MM.1S (cell line): ENCODE data around the gene DLGAP1.

Source experiments
- DNase-seq: peaks from one replicate; pipeline ENCODE4 v3.0.0-alpha.2; 2015
- H2AFZ ChIP-seq: fragments of 300-600 bp; sonication (generic); 2 replicates; pipeline ENCODE4 v1.6.0; 2016; ENCODE audit warnings: antibody characterized with exemption, low read length
- H3F3A ChIP-seq: fragments of 300-600 bp; sonication (generic); 2 replicates; pipeline ENCODE4 v1.6.1; 2016; ENCODE audit warnings: mild to moderate bottlenecking, antibody characterized with exemption, low read length, moderate library complexity, mixed read lengths; ENCODE audit not compliant: insufficient read depth
- H3K27ac ChIP-seq: fragments of 300-600 bp; sonication (generic); 2 replicates; pipeline ENCODE4 v1.5.1; 2016; ENCODE audit warnings: mild to moderate bottlenecking, low read length
- H3K27me3 ChIP-seq: fragments of 300-600 bp; sonication (generic); replicated peaks from 2 replicates; pipeline ENCODE4 v1.6.0; 2016; ENCODE audit warnings: low read length; ENCODE audit not compliant: insufficient read depth
- H3K36me3 ChIP-seq: fragments of 300-600 bp; sonication (generic); replicated peaks from 2 replicates; pipeline ENCODE4 v1.6.1; 2016; ENCODE audit warnings: mild to moderate bottlenecking, low read length, mixed read lengths; ENCODE audit not compliant: insufficient read depth
- H3K4me1 ChIP-seq: fragments of 300-600 bp; sonication (generic); 2 replicates; pipeline ENCODE4 v1.6.1; 2016; ENCODE audit warnings: low read length, mixed read lengths
- H3K4me2 ChIP-seq: fragments of 300-600 bp; sonication (generic); 2 replicates; pipeline ENCODE4 v1.6.0; 2016; ENCODE audit warnings: low read depth, low read length
- H3K4me3 ChIP-seq: fragments of 300-600 bp; sonication (generic); 2 replicates; pipeline ENCODE4 v1.5.1; 2016; ENCODE audit warnings: low read length, mixed read lengths
- H3K79me2 ChIP-seq: fragments of 300-600 bp; sonication (generic); 2 replicates; pipeline ENCODE4 v1.6.1; 2016; ENCODE audit warnings: mixed run types, low read length, mixed read lengths
- H3K9ac ChIP-seq: fragments of 300-600 bp; sonication (generic); 2 replicates; pipeline ENCODE4 v1.6.1; 2016; ENCODE audit warnings: low read length, mixed read lengths
- H3K9me2 ChIP-seq: fragments of 300-600 bp; sonication (generic); replicated peaks from 2 replicates; pipeline ENCODE4 v1.6.1; 2016; ENCODE audit warnings: mild to moderate bottlenecking, low read length, mixed read lengths; ENCODE audit not compliant: insufficient read depth
- H3K9me3 ChIP-seq: fragments of 300-600 bp; sonication (generic); replicated peaks from 2 replicates; pipeline ENCODE4 v1.6.1; 2016; ENCODE audit warnings: mild to moderate bottlenecking, low read length, mixed read lengths; ENCODE audit not compliant: insufficient read depth
- H4K20me1 ChIP-seq: fragments of 300-600 bp; sonication (generic); 2 replicates; pipeline ENCODE4 v1.6.1; 2016; ENCODE audit warnings: mild to moderate bottlenecking, low read length, moderate library complexity, mixed read lengths; ENCODE audit not compliant: insufficient read depth
- EZH2 ChIP-seq: fragments of 300-600 bp; sonication (generic); optimal IDR thresholded peaks from 2 replicates; pipeline ENCODE3; 2017; ENCODE audit warnings: low read depth, mild to moderate bottlenecking, antibody characterized with exemption, low read length, mixed read lengths
- EZH2phosphoT487 ChIP-seq: fragments of 300-600 bp; sonication (generic); IDR thresholded peaks from 2 replicates; pipeline ENCODE4 v1.6.1; 2018; ENCODE audit warnings: antibody characterized with exemption, low read length
- TF ChIP-seq, protein P1 (sequence below): fragments of 300-600 bp; sonication (generic); IDR thresholded peaks from 2 replicates; pipeline ENCODE4 v1.5.1; 2016; ENCODE audit warnings: antibody characterized with exemption, low read length, mixed read lengths

The DLGAP1 gene

DNA sequence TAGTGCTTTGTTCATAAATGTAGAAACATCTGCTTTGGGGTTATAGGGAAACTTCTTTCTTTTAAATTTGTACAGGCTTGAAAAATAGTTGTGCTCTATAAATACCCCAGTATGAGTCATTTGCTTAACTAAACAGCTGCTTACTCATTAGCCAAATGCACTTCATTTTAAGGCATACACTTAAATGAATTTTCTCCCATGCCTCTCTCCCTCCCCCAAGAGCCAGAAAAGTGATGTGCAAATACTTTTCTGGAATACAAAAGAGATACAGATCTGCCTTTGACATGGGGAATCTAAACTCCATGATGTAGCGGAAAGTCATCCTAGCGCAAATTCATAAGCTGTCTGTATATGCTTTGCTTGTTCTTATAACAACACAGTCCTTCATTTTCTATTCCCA, 469.4 kb downstream of the DLGAP1 start:
- H3K4me2 ChIP-seq: peak overlapping the region; percentile 49; the same call in 1 of the 2 replicates
- H3K9me2 ChIP-seq: no peaks in the 10 kb centered on the region
- peaks cover 7% of the 10 kb centered on the region for H3K4me1 ChIP-seq
- DNase-seq: no peak
- no peaks in the 10 kb centered on the region for H3K27me3 ChIP-seq
- no peaks in the 10 kb centered on the region for H3K79me2 ChIP-seq
- H3K9ac ChIP-seq: no peak overlapping the region
- no peaks in the 10 kb centered on the region for H3K9me3 ChIP-seq
- H3K4me3 ChIP-seq: no peak overlapping the region
- H3K36me3 ChIP-seq: no peaks in the 10 kb centered on the region
- no peaks in the 10 kb centered on the region for H3F3A ChIP-seq
- TF ChIP-seq EZH2phosphoT487 (no peak), EZH2 (no peak)
- TF ChIP-seq, protein P1, sequence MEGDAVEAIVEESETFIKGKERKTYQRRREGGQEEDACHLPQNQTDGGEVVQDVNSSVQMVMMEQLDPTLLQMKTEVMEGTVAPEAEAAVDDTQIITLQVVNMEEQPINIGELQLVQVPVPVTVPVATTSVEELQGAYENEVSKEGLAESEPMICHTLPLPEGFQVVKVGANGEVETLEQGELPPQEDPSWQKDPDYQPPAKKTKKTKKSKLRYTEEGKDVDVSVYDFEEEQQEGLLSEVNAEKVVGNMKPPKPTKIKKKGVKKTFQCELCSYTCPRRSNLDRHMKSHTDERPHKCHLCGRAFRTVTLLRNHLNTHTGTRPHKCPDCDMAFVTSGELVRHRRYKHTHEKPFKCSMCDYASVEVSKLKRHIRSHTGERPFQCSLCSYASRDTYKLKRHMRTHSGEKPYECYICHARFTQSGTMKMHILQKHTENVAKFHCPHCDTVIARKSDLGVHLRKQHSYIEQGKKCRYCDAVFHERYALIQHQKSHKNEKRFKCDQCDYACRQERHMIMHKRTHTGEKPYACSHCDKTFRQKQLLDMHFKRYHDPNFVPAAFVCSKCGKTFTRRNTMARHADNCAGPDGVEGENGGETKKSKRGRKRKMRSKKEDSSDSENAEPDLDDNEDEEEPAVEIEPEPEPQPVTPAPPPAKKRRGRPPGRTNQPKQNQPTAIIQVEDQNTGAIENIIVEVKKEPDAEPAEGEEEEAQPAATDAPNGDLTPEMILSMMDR: no peak
- 0 out of 2 replicates have a peak overlapping the region, but pooled peaks have one; percentile 75 for H2AFZ ChIP-seq
- H4K20me1 ChIP-seq: no peaks in the 10 kb centered on the region
- H3K27ac ChIP-seq: no peak overlapping the region

DNA sequence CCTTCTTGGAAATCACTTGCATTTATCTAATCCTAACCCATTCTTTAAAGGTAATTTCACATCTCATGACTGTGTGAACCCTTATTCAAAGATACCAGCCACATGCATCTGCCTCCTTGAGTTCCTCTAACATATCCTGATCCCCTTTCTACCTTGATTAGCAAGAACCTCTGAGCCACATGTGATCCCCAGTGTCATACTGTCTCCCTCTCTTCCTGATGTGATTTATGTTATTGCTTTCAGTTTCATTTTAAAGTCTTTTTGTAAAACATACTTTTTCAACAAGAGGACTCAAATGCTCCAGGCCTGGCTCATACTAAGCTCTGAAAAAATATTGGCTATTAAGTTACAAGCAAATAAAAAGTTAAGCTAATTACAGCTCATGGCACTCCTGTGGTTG, 470.1 kb downstream of the DLGAP1 start:
- no peaks in the 10 kb centered on the region for H4K20me1 ChIP-seq
- H2AFZ ChIP-seq: peak overlapping the region; percentile 75
- H3K4me1 ChIP-seq: peaks cover 7% of the 10 kb centered on the region
- TF ChIP-seq EZH2phosphoT487 (no peak), EZH2 (no peak)
- TF ChIP-seq, protein P1: no peak
- no peaks in the 10 kb centered on the region for H3K9me2 ChIP-seq
- H3K27ac ChIP-seq: no peak overlapping the region
- H3K4me3 ChIP-seq: no peak overlapping the region
- peak; percentile 30 for DNase-seq
- no peaks in the 10 kb centered on the region for H3K36me3 ChIP-seq
- no peaks in the 10 kb centered on the region for H3K79me2 ChIP-seq
- peak overlapping the region; percentile 49 for H3K4me2 ChIP-seq
- H3K27me3 ChIP-seq: no peaks in the 10 kb centered on the region
- H3F3A ChIP-seq: no peaks in the 10 kb centered on the region
- no peaks in the 10 kb centered on the region for H3K9me3 ChIP-seq
- H3K9ac ChIP-seq: no peak overlapping the region

DNA sequence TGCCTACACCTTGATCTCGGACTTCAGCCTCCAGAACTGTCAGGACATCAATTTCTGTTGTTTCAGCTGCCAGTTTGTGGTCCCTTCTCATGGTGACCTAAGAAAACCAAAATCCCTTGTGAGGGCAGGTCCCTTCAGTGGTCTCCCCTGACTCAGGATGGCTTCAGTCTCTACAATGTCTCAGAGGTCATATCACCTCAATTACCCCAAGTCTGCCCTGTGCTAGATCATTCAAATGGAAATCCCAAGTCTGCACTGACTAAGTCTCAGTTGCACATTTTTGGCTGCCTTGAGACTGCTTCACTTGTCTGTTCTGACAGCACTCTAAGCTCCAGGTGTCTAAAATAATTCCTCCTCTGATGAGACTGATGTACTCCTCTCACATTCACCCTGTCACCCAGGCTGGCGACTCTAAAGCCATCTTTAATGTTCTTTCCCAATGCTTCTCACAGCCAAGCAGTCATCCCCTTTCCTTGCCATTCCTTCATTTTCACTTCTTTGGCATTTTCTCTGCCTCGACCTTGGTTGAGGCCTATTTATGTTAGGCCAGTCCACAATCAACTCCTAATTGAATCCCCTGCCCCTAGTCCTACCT, 470.8 kb downstream of the DLGAP1 start:
- no peak overlapping the region for H3K4me3 ChIP-seq
- no peaks in the 10 kb centered on the region for H4K20me1 ChIP-seq
- H3K4me2 ChIP-seq: no peak overlapping the region; the same call in 1 of the 2 replicates
- TF ChIP-seq, protein P1: no peak
- TF ChIP-seq EZH2: no peak
- no peak for TF ChIP-seq EZH2phosphoT487
- no peak overlapping the region for H3K9ac ChIP-seq
- H3K36me3 ChIP-seq: no peaks in the 10 kb centered on the region
- no peak overlapping the region for H3K27ac ChIP-seq
- no peaks in the 10 kb centered on the region for H3K79me2 ChIP-seq
- DNase-seq: no peak
- H2AFZ ChIP-seq: peak overlapping the region; percentile 75
- no peaks in the 10 kb centered on the region for H3K9me3 ChIP-seq
- no peaks in the 10 kb centered on the region for H3F3A ChIP-seq
- no peaks in the 10 kb centered on the region for H3K9me2 ChIP-seq
- H3K4me1 ChIP-seq: peaks cover 7% of the 10 kb centered on the region
- no peaks in the 10 kb centered on the region for H3K27me3 ChIP-seq
